Muscle layer of colon (tissue), 2 donors: ENCODE measurements around the gene SRPK2.
"Not testable (repeated sequence)": the region's sequence is repeated elsewhere in the genome, so short reads cannot be mapped to it uniquely, and the experiment has no call there.

Source experiments
- H3K27ac ChIP-seq: one replicate; pipeline ENCODE4 v1.7.0; 2013; ENCODE audit warnings: low read depth, mild to moderate bottlenecking, low read length, moderate library complexity
- H3K27me3 ChIP-seq, 2 donors: one replicate each; pipeline ENCODE4 v1.7.0; 2013; ENCODE audit warnings: low read length in 2 of 2, mild to moderate bottlenecking in 2 of 2; ENCODE audit not compliant: insufficient read depth in 2 of 2, control insufficient read depth in 1 of 2
- H3K36me3 ChIP-seq: one replicate; pipeline ENCODE4 v1.7.0; 2013; ENCODE audit warnings: mild to moderate bottlenecking, low read length; ENCODE audit not compliant: insufficient read depth
- H3K4me1 ChIP-seq: one replicate; pipeline ENCODE4 v1.7.0; 2013; ENCODE audit warnings: mild to moderate bottlenecking, low read length; ENCODE audit not compliant: insufficient read depth
- H3K4me3 ChIP-seq, 2 donors: one replicate each; pipeline ENCODE4 v1.7.0; 2013; ENCODE audit warnings: low read length in 2 of 2, low read depth in 1 of 2, mild to moderate bottlenecking in 1 of 2, moderate library complexity in 1 of 2
- H3K9ac ChIP-seq: one replicate; pipeline ENCODE4 v1.7.0; 2013; ENCODE audit warnings: low read length
- H3K9me3 ChIP-seq: one replicate; pipeline ENCODE4 v1.7.0; 2013; ENCODE audit warnings: mild to moderate bottlenecking, low read length
- donor health status: abdominal sarcoma.
- donor health status: Adenocarcinoma of cecum.

SRPK2 gene

DNA sequence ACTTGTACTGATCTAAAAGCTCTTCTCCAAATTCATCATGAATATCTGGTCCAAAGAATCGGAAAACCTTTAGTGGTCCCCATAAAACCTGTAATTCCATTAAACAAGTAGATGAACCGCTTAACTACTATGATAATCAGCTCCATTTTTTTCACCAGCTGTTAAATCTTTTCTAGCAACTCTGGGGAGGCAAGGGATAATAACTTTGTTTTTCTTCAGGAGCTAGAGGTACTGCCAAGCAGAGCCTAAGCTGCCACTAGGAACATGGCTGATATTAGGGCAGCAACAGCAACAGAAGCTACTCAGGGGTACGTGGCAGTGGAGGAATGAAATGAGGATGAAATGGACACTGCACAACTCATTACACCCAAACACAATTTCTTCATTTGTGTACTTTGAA, 138.0 kb downstream of the SRPK2 start:
- H3K4me1 ChIP-seq: peaks cover 20% of the 10 kb centered on the region
- no peak overlapping the region for H3K27ac ChIP-seq
- H3K9me3 ChIP-seq: no peaks in the 10 kb centered on the region
- no peak overlapping the region for H3K9ac ChIP-seq
- H3K27me3 ChIP-seq: no peaks in the 10 kb centered on the region
- no peak overlapping the region for H3K4me3 ChIP-seq
- no peaks in the 10 kb centered on the region for H3K36me3 ChIP-seq

- no peak overlapping the region for H3K4me3 ChIP-seq
- peaks cover 23% of the 10 kb centered on the region for H3K4me1 ChIP-seq
- no peak overlapping the region for H3K27ac ChIP-seq
- H3K27me3 ChIP-seq: no peaks in the 10 kb centered on the region
- H3K36me3 ChIP-seq: no peaks in the 10 kb centered on the region
- H3K9me3 ChIP-seq: no peaks in the 10 kb centered on the region
- H3K9ac ChIP-seq: no peak overlapping the region
Measured at GRCh38 chr7:105250239-105250638, 138.5 kb downstream of the SRPK2 start.

DNA sequence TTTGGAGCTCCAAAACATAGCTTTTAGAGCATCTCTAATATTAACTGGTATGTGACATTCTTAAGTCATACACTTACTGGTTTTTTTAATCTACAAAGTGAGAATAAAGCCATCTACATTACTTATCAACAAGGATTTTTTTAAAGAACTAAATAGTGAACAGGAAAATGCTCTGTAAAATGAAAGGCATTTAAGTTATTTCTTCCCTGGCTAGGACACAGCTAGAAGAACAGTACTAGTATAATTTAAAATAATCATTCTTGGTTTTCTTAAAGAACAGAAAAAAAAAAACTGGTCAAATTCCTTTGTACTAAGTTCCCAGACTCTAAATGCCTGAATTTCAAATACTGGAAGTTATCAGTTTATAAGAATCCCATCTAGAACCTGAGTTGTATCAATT, 139.5 kb downstream of the SRPK2 start:
- Histone ChIP-seq H3K27me3 (no peaks in the 10 kb centered on the region), H3K36me3 (no peaks in the 10 kb centered on the region), H3K9me3 (no peaks in the 10 kb centered on the region), H3K9ac (no peak overlapping the region), H3K4me1 (peaks cover 23% of the 10 kb centered on the region), H3K27ac (no peak overlapping the region), H3K4me3 (no peak overlapping the region)

DNA sequence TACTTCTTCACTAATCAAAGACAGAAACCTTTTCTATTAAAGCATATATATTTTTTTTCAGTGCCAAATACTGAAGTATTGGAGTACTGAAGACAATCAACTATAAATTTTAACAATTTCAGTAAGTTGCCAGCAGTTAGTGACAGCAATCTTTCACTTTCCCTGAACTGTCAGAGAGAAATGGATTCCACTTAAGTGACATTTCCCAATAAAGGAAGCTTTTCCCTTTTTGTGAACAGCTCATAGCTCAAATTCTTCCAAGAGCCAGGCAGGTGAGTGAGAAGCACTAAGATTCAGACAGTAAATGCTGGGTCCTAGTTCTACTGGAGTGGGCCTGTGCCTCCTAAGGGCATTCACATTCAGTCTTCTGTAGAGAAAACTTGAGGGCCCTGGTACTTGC, 142.0 kb downstream of the SRPK2 start:
- Histone ChIP-seq H3K4me1 (peaks cover 25% of the 10 kb centered on the region), H3K36me3 (no peaks in the 10 kb centered on the region), H3K4me3 (no peak overlapping the region), H3K27me3 (no peaks in the 10 kb centered on the region), H3K27ac (no peak overlapping the region), H3K9me3 (no peaks in the 10 kb centered on the region), H3K9ac (no peak overlapping the region)

DNA sequence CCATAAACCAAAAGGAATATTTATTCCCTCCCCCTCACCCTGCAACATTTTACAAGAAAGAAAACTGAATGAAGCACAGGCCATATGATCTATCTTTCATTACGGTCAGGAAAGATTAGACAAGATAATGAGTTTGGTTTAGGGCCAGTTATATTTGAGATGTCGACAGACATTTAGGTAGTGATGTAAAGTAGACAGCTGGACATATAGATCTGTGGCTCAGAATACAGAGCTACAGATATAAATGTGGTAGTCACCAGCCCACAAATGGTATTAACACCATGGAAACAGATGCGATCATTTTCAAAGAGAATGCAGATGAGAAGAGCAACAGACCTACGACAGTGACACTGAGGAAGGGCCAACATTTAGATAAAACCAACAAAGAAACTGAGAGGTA, 142.5 kb downstream of the SRPK2 start:
- Histone ChIP-seq H3K9ac (no peak overlapping the region), H3K27ac (no peak overlapping the region), H3K27me3 (no peaks in the 10 kb centered on the region), H3K36me3 (no peaks in the 10 kb centered on the region), H3K9me3 (no peaks in the 10 kb centered on the region), H3K4me3 (no peak overlapping the region), H3K4me1 (peaks cover 26% of the 10 kb centered on the region)

DNA sequence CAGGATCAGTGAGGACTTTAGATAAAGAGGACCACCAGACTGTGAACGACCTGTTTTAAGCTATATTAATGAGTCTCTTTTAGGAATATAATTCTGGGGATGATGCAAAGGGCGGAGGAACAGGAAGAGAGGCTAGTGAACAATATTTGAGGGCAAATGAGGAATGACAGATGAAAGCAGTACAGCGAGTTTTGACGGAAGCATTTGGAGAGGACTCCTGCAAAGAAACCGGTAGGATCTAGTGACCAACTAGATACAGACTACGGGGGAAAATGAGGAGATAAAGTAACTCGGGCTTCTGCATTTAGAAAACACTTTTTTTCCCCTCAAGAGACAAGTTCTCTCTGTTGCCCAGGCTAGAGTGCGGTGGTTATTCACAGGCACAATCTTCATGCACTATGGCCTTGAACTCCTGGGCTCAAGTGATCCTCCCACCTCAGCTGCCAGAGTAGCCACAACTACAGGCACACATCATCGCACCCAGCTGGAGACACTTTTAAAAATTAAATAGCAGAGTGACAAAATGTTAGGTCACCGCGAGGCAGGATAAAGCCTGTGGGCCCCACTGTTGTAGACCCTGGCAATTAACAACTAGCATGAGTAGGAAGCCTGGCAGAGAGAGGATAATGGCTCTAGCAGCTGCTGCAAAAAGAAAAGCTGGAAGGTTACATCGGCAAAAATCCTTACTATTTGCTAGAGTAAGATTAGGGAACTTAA, 143.2 kb downstream of the SRPK2 start:
- H3K36me3 ChIP-seq: no peaks in the 10 kb centered on the region
- peaks cover 30% of the 10 kb centered on the region for H3K4me1 ChIP-seq
- no peaks in the 10 kb centered on the region for H3K27me3 ChIP-seq
- no peak overlapping the region for H3K4me3 ChIP-seq
- H3K9me3 ChIP-seq: no peaks in the 10 kb centered on the region
- no peak overlapping the region for H3K9ac ChIP-seq
- H3K27ac ChIP-seq: no peak overlapping the region

- no peak overlapping the region for H3K4me3 ChIP-seq
- H3K27me3 ChIP-seq: no peaks in the 10 kb centered on the region
- peaks cover 39% of the 10 kb centered on the region for H3K4me1 ChIP-seq
- H3K36me3 ChIP-seq: no peaks in the 10 kb centered on the region
- H3K27ac ChIP-seq: no peak overlapping the region
- H3K9ac ChIP-seq: no peak overlapping the region
- no peaks in the 10 kb centered on the region for H3K9me3 ChIP-seq
Measured at GRCh38 chr7:105244594-105244993, 144.1 kb downstream of the SRPK2 start.

DNA sequence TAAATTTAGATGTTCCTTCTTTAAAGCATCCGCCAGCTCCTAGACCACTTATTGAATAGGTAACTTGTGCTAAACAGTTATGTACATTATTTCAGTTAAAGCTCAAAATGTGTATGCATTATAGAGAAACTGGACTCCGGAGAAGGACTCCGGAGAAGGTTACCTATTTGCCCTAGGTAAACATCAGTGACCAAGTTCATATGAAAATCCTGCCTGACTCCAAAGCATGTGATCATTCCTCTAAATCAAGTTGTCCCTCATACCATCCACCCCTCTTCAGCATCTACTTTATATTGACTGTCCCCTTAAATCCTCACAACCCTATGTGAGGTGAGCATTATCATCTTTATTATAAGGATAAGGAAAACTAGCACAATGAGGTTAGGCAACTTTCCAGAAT, 147.5 kb downstream of the SRPK2 start:
- no peak overlapping the region for H3K27ac ChIP-seq
- no peaks in the 10 kb centered on the region for H3K9me3 ChIP-seq
- H3K9ac ChIP-seq: no peak overlapping the region
- H3K4me3 ChIP-seq: no peak overlapping the region
- H3K27me3 ChIP-seq: no peaks in the 10 kb centered on the region
- no peaks in the 10 kb centered on the region for H3K36me3 ChIP-seq
- H3K4me1 ChIP-seq: peaks cover 55% of the 10 kb centered on the region

DNA sequence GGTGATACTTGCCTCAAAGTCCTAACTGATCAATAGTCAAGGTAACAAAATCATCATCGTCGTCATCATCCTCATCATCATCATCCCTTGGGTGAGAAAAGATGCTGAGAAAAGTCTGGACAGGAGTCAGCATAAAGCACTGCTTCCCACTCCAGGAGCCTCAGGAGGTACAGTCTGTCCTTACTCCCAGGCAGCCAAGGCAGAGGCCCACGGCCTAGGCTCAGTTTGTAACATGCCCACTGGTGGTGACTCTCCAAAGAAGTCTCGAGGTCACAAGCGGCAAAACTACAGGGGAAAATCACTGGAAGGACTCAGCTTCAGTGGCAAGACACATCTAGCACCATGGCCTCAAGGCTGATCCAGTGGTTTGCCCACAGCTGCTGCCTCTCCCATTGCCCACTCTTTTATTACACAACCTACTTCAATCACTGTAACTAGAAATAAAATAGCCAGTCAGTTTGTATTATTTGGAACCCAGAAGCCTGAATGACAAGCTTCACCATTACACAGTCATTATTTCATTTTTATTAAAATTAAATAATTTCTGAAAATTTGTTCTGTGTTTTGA, 150.4 kb downstream of the SRPK2 start:
- Histone ChIP-seq H3K4me3 (no peak overlapping the region), H3K9ac (no peak overlapping the region), H3K9me3 (no peaks in the 10 kb centered on the region), H3K4me1 (peaks cover 48% of the 10 kb centered on the region), H3K27me3 (no peaks in the 10 kb centered on the region), H3K36me3 (no peaks in the 10 kb centered on the region), H3K27ac (no peak overlapping the region)

DNA sequence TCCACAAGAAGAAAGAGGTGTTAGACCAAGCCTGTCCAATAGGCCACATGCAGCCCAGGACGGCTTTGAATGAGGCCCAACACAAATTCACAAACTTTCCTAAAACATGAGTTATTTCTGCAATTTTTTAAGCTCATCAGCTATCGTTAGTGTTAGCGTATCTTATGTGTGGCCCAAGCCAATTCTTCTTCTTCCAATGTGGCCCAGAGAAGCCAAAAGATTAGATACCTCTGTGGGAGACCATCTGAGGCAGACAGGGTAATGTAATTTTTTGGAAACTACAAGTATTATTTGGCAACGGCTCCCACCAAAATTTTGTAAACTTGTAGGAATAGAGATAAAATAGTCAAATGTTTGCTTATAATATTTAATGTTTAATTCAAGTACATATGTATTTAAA, 153.8 kb downstream of the SRPK2 start:
- Histone ChIP-seq H3K4me3 (no peak overlapping the region), H3K27ac (no peak overlapping the region), H3K36me3 (no peaks in the 10 kb centered on the region), H3K9me3 (no peaks in the 10 kb centered on the region), H3K9ac (no peak overlapping the region), H3K4me1 (peaks cover 28% of the 10 kb centered on the region), H3K27me3 (no peaks in the 10 kb centered on the region)

- H3K27ac ChIP-seq, H3K9me3 ChIP-seq, H3K36me3 ChIP-seq, H3K27me3 ChIP-seq, H3K9ac ChIP-seq, H3K4me3 ChIP-seq: not testable (repeated sequence)
- peaks cover 17% of the 10 kb centered on the region for H3K4me1 ChIP-seq
Measured at GRCh38 chr7:105232829-105233291, 155.9 kb downstream of the SRPK2 start.

DNA sequence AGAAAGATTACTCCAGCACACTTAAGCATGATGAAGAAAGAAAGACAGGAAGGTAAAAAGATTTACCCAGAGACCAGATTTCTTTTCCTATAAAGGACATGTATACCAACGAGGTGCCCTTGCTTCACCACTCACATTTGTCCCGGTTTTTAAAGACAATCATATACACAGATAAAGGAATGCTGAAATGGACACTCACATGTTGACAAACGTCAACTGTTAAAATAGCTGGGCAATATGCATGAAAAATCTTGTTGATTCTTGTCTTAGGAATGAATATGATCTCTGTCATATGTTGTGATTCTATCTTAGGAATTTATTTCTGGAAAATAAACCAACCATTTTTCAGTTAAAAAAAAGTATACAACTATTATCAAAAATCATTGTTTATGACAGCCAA, 158.2 kb downstream of the SRPK2 start:
- Histone ChIP-seq H3K9me3 (no peaks in the 10 kb centered on the region), H3K4me1 (peaks cover 3% of the 10 kb centered on the region), H3K4me3 (no peak overlapping the region), H3K9ac (no peak overlapping the region), H3K27ac (no peak overlapping the region), H3K36me3 (no peaks in the 10 kb centered on the region), H3K27me3 (no peaks in the 10 kb centered on the region)
